Hepatocyte (in vitro differentiated cells): ENCODE data around the gene SPEG.

Source experiments
- EZH2 ChIP-seq: fragments of 200-600 bp; sonication (generic); IDR thresholded peaks from 2 replicates; pipeline ENCODE4 v1.6.1; 2016; ENCODE audit warnings: antibody characterized with exemption, mild to moderate bottlenecking, borderline replicate concordance
- EZH2phosphoT487 ChIP-seq: fragments of 200-600 bp; sonication (generic); IDR thresholded peaks from one replicate; pipeline ENCODE4 v1.6.1; 2018; ENCODE audit warnings: antibody characterized with exemption, mild to moderate bottlenecking, low read depth, moderate library complexity; ENCODE audit not compliant: unreplicated experiment, severe bottlenecking
- TF ChIP-seq, protein P1 (sequence below): fragments of 200-600 bp; sonication (generic); IDR thresholded peaks from 2 replicates; pipeline ENCODE4 v1.5.1; 2016; ENCODE audit warnings: antibody characterized with exemption, mild to moderate bottlenecking; ENCODE audit not compliant: poor library complexity

DNA sequence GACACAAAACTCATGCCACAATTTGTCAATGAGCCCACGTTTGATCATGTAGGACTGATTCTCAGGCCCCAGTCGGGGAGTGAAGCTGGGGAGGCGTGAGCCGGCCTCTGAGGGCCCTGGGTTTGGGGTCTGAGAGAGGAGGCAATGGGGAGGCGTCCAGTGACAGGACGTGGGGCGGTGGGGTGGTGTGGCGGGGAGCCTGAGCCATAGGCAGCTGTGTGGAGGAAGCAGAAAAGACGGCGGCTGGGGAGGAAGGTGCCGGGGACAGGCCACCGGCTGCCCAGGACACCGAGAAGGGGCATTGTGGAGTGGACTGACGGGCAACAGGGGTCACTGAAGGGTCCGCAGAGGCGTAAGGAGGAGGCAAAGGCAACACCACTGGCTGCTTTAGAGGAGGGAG is 101.8 kb downstream of the SPEG start:
- TF ChIP-seq, protein P1, sequence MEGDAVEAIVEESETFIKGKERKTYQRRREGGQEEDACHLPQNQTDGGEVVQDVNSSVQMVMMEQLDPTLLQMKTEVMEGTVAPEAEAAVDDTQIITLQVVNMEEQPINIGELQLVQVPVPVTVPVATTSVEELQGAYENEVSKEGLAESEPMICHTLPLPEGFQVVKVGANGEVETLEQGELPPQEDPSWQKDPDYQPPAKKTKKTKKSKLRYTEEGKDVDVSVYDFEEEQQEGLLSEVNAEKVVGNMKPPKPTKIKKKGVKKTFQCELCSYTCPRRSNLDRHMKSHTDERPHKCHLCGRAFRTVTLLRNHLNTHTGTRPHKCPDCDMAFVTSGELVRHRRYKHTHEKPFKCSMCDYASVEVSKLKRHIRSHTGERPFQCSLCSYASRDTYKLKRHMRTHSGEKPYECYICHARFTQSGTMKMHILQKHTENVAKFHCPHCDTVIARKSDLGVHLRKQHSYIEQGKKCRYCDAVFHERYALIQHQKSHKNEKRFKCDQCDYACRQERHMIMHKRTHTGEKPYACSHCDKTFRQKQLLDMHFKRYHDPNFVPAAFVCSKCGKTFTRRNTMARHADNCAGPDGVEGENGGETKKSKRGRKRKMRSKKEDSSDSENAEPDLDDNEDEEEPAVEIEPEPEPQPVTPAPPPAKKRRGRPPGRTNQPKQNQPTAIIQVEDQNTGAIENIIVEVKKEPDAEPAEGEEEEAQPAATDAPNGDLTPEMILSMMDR = no peak
- TF ChIP-seq EZH2 = no peak
- TF ChIP-seq EZH2phosphoT487 = no peak
